T-cell (primary cell): ENCODE results near the gene TSC22D4. TPM values are rescaled to one million over a fixed set of nuclear protein-coding genes. Genes with fewer than 3 reads are reported as not detected.

Experiments
- ATAC-seq, 4 experiments: fragments of 200-7000 bp in 3 of 4; fragments of 150-1000 bp in 1 of 4; cut with Tn5 transposase; replicated peaks in 1 of 4; 1 replicate in 3 of 4; 2 replicates in 1 of 4; pipeline ENCODE4 v1.10.0; 2021; ENCODE audit warnings: moderate library complexity in 3 of 4, mild to moderate bottlenecking in 2 of 4, moderate number of reproducible peaks in 1 of 4
- CTCF ChIA-PET, 2 donors: fragments of 300-600 bp; sonication (Branson Sonifier 250); formaldehyde crosslinking; loops; one replicate each; lab custom pipeline; 2022; ENCODE audit warnings: antibody characterized with exemption in 2 of 2; lab: Charles Lee
- POLR2A ChIA-PET, 2 donors: fragments of 300-600 bp; sonication (Branson Sonifier 250); formaldehyde crosslinking; loops; one replicate each; lab custom pipeline; 2022; ENCODE audit warnings: antibody characterized with exemption in 2 of 2; lab: Charles Lee
- DNase-seq, 35 experiments: peaks; one replicate each; pipeline versions ENCODE4 v3.0.0 to v3.0.0-alpha.2; 2013 to 2023
- H3K27ac ChIP-seq: one replicate; pipeline ENCODE4 v1.5.1; 2013; ENCODE audit warnings: low read length
- H3K27me3 ChIP-seq, 2 experiments: replicated peaks in 1 of 2; 1 replicate in 1 of 2; 2 replicates in 1 of 2; pipeline versions ENCODE4 v1.6.1 to v1.7.0; 2013; ENCODE audit warnings: low read length in 1 of 2, mixed read lengths in 1 of 2; ENCODE audit not compliant: control insufficient read depth in 2 of 2, insufficient read depth in 2 of 2; ENCODE audit errors: extremely low read depth in 1 of 2
- H3K36me3 ChIP-seq, 2 donors: 1 replicate in 1 of 2; 2 replicates in 1 of 2; pipeline versions ENCODE4 v1.6.1 to v1.7.0; 2013; ENCODE audit warnings: low read length in 1 of 2; ENCODE audit not compliant: control insufficient read depth in 2 of 2, insufficient read depth in 1 of 2; ENCODE audit errors: extremely low read depth in 1 of 2
- H3K4me1 ChIP-seq, 2 experiments: 1 replicate in 1 of 2; 2 replicates in 1 of 2; pipeline versions ENCODE4 v1.6.1 to v1.7.0; 2013; ENCODE audit warnings: low read length in 2 of 2, mixed read lengths in 1 of 2; ENCODE audit not compliant: insufficient read depth in 2 of 2, control insufficient read depth in 1 of 2; ENCODE audit errors: extremely low read depth in 1 of 2
- H3K4me3 ChIP-seq, 2 donors: 1 replicate in 1 of 2; 2 replicates in 1 of 2; pipeline versions ENCODE4 v1.5.1 to v1.7.0; 2013; ENCODE audit warnings: mild to moderate bottlenecking in 2 of 2, low read length in 1 of 2, moderate library complexity in 1 of 2; ENCODE audit not compliant: control insufficient read depth in 1 of 2; ENCODE audit errors: extremely low read depth in 1 of 2
- H3K9me3 ChIP-seq: 2 replicates; pipeline ENCODE4 v1.7.0; 2013
- H3K27ac Mint-ChIP-seq, 2 donors: one replicate each; pipeline ENCODE4 v1.8.0; 2020 to 2021; ENCODE audit warnings: mild to moderate bottlenecking in 2 of 2, mixed read lengths in 2 of 2
- H3K27me3 Mint-ChIP-seq, 2 donors: one replicate each; pipeline ENCODE4 v1.8.0; 2021 to 2022; ENCODE audit warnings: mixed read lengths in 2 of 2
- H3K36me3 Mint-ChIP-seq: one replicate; pipeline ENCODE4 v1.8.0; 2021; ENCODE audit warnings: mixed read lengths
- H3K4me1 Mint-ChIP-seq, 3 donors: one replicate each; pipeline ENCODE4 v1.8.0; 2020 to 2022; ENCODE audit warnings: mixed read lengths in 3 of 3, mild to moderate bottlenecking in 1 of 3
- H3K4me3 Mint-ChIP-seq, 3 donors: one replicate each; pipeline ENCODE4 v1.8.0; 2020 to 2022; ENCODE audit warnings: mild to moderate bottlenecking in 3 of 3, mixed read lengths in 3 of 3, moderate library complexity in 3 of 3
- H3K9me3 Mint-ChIP-seq, 3 donors: one replicate each; pipeline ENCODE4 v1.8.0; 2020 to 2022; ENCODE audit warnings: mixed read lengths in 3 of 3
- WGBS: methylation state at CpG from one replicate; pipeline ENCODE4 v1.1.5; 2013; ENCODE audit warnings: missing lambda C conversion rate; ENCODE audit not compliant: insufficient coverage; 5-methylcytosine and 5-hydroxymethylcytosine counted together
- total RNA-seq, 35 experiments: library from RNA in 6 of 35; stranded (reverse) in 6 of 35; fragments of 120-200 nt in 1 of 35; gene quantifications; one replicate each; pipeline versions ENCODE4 v1.2.1 to v1.2.4 and lab custom pipeline; 2013 to 2026

TSC22D4 gene
- total RNA-seq, 5 donors from 2014 or later (not counting 1 experiment from before 2014, with no cell fraction given): 85.2 to 160 (median 148) TPM

DNA sequence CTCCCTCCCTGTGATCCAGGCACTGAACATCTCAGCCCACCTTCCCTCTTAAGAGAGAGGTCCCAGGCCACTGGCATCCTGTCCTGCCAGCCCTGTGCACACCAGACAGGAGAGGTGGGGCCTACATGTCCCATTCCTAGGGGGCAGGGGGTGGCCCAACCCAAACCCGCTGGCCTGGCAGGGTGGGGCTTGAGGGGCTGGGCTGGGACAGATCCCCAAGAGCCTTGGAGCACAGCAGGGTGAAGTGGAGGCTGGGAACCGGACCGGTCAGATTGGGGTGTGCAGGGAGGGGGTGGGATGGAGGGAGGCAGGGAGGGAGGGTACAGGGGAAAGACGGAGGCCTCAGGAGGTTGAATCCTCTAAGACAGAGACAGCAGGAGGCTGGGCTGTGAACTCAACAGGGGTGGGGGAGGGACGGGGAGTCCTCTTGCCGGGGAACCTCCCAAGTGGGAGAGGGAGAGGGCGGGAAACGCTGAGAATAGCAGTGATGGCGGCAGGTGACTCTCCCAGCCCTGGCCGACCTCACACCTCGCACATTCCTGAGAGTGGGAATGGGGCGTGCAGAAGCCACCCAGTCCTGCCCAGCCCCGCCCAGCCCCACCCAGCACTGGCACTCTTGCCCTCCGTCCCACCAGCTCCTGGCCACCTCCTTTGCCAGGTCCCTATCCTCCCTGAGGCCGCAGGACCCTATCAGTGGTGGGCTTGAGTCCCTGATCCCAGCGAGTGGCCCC, 6.7 kb downstream of the TSC22D4 start:
- no peak overlapping the region for H3K4me3 Mint-ChIP-seq
- Histone ChIP-seq H3K27me3 (no peaks in the 10 kb centered on the region), H3K4me1 (peaks cover 22 to 75% of the 10 kb centered on the region in 2 experiments), H3K9me3 (no peaks in the 10 kb centered on the region), H3K4me3 (no peak overlapping the region), H3K27ac (peak overlapping the region; percentile 53), H3K36me3 (peaks cover 4 to 76% of the 10 kb centered on the region in 2 donors)
- DNase-seq (no peak), ATAC-seq (no peak)
- POLR2A ChIA-PET: no interaction called here
- no peaks in the 10 kb centered on the region for H3K9me3 Mint-ChIP-seq
- H3K36me3 Mint-ChIP-seq: peaks cover 12% of the 10 kb centered on the region
- peak overlapping the region; percentile 84 to 94 for H3K27ac Mint-ChIP-seq
- peaks cover 49 to 62% (median 60%) of the 10 kb centered on the region in 3 donors for H3K4me1 Mint-ChIP-seq
- 93% methylated on average over 11 of the region's 16 CpGs for WGBS
- CTCF ChIA-PET: interaction anchor here in 1 of 2 donors (1.0 kb wide), 1 partner anchor 10 kb away, joined by 4 read pairs; no protein-coding TSS in a partner anchor
- H3K27me3 Mint-ChIP-seq: no peaks in the 10 kb centered on the region

DNA sequence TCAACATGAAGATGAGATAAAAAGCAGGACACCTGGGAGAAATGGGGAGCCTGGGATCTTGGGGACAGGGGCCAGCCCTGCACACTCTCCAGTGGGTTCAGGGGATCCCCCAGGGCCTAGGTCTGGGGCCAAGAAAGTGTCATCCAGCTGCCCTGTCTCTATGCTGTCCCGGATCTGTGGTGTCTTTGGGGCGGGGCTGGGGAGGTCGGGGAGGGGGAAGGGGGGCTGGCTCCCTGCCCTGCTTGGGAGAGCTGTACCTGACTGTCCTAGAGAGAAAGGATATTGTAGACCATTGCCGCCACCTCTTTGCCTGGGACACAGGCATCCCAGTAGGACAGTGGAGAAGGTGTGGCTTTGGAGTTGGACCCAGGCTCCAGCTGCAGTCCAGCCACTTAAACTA, 8.0 kb downstream of the TSC22D4 start:
- ATAC-seq: no peak
- H3K9me3 Mint-ChIP-seq: no peaks in the 10 kb centered on the region
- no peak overlapping the region for H3K27ac ChIP-seq
- peaks cover 11 to 62% of the 10 kb centered on the region in 2 experiments for H3K4me1 ChIP-seq
- ChIA-PET CTCF (interaction anchor here in 1 of 2 donors (0.6 to 1.5 kb wide), 3 partner anchors 12 to 119 kb away, joined by 3 to 11 read pairs (median 4); no protein-coding TSS in a partner anchor), POLR2A (no interaction called here)
- 100% methylated on average over 1 of the region's 4 CpGs for WGBS
- H3K9me3 ChIP-seq: no peaks in the 10 kb centered on the region
- peaks cover 4 to 74% of the 10 kb centered on the region in 2 donors for H3K36me3 ChIP-seq
- H3K27me3 Mint-ChIP-seq: no peaks in the 10 kb centered on the region
- peaks cover 37 to 52% (median 49%) of the 10 kb centered on the region in 3 donors for H3K4me1 Mint-ChIP-seq
- H3K4me3 ChIP-seq: no peak overlapping the region
- DNase-seq: no peak
- H3K4me3 Mint-ChIP-seq: no peak overlapping the region
- peak overlapping the region; percentile 58 to 70 for H3K27ac Mint-ChIP-seq
- peaks cover 9% of the 10 kb centered on the region for H3K36me3 Mint-ChIP-seq
- H3K27me3 ChIP-seq: no peaks in the 10 kb centered on the region

DNA sequence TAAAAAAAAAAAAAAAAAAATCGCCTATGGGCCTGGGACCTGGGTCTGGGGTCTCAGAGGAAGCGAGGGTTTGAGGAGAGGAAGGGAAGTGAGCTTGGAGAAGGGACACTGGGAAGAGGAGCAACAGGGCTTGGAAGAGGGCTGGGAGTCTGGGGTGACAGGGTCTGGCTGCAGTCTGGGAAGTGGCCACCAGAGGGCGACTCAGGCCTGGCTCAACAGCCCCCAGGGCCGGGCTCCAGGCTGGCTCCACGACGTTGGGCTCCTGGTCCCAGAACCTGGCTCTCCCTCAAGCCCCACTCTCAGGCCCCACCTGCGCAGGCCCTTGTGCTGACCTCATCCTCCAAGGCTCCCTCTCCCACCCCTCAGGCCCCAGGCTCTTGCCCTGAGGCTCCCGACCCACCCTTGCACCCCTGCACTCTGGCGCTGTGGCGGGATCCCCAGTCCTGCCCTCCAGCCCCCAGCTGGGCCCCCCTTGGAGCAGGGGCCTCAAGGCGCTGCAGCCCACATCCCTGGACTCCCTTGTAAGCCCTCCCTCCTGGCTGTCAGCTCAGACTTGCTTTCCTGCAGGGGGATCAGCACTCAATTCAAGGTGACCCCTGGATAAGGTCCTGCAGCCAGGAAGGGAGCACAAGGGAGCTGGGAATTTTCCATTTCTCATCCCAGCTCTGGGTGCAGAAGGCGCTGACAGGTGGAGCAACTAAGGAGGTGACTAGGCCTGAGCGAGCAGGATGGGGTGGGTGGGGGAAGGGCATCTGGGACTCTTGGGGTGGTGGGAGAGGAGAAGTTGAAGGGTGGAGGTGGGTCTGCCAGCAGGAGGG, 9.6 kb downstream of the TSC22D4 start:
- peak; percentile 83 to 93 (median 89) for ATAC-seq
- Histone ChIP-seq H3K4me1 (peaks cover 8 to 46% of the 10 kb centered on the region in 2 experiments), H3K9me3 (no peaks in the 10 kb centered on the region), H3K4me3 (no peak overlapping the region), H3K27ac (peak overlapping the region; percentile 18), H3K27me3 (no peaks in the 10 kb centered on the region), H3K36me3 (peaks cover 4 to 70% of the 10 kb centered on the region in 2 donors)
- 19% methylated on average over 7 of the region's 13 CpGs for WGBS
- peak overlapping the region; percentile 70 to 73 for H3K27ac Mint-ChIP-seq
- ChIA-PET POLR2A (interaction anchor here in 1 of 2 donors (0.6 kb wide), 3 partner anchors 10 to 61 kb away, joined by 3 to 5 read pairs (median 4); no protein-coding TSS in a partner anchor), CTCF (interaction anchor here (0.5 to 1.9 kb wide), 19 partner anchors 13 to 422 kb away, joined by 3 to 17 read pairs (median 6); partner anchors contain the start of genes NYAP1 (in 2 of the 2), AGFG2 (in 1 of the 2) and MEPCE (in 1 of the 2))
- H3K4me3 Mint-ChIP-seq: no peak overlapping the region
- H3K36me3 Mint-ChIP-seq: peaks cover 5% of the 10 kb centered on the region
- H3K9me3 Mint-ChIP-seq: no peaks in the 10 kb centered on the region
- DNase-seq: peak; percentile 40 to 90 (median 76)
- H3K4me1 Mint-ChIP-seq: peaks cover 23 to 37% (median 36%) of the 10 kb centered on the region in 3 donors
- no peaks in the 10 kb centered on the region for H3K27me3 Mint-ChIP-seq

DNA sequence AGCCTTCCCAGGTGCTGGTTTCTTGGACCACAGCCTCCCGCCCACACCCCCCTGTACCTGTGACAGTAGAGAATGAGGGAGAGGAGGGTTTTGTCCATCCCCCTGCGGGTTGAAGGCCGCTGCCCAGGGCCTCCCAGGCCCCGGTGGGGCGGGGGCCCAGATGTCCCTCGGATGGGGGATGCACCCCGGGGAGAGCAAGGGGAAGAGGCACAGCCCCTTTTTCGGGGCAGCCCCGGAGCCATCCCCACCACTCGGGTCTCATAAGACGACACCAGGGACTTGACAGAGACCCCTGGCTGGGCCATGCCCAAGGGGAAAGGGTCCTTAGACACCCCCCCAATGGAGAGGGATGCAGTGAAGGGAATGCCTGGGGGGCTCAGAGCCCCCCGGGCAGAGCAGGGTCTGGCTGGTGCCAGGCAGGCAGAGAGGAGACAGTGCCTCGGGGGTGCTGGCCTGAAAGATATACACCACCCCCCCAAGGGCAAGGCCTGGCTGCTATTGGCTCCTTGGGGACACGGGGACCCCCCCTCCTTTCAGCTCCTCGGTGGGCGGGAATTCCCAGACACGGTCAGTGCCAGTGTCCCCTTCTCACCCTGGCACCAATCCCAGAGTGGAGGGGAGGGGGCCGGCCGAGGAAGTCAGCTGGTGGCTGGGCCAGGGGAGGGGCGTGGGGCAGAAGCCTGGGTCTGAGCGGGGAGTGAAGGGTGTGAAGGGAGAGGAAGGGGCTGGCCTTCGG, 11.2 kb downstream of the TSC22D4 start:
- no peak overlapping the region for H3K27ac ChIP-seq
- Mint-ChIP-seq H3K9me3 (no peaks in the 10 kb centered on the region), H3K4me1 (peaks cover 6 to 21% (median 21%) of the 10 kb centered on the region in 3 donors), H3K36me3 (peaks cover 5% of the 10 kb centered on the region), H3K27ac (no peak overlapping the region), H3K27me3 (no peaks in the 10 kb centered on the region), H3K4me3 (no peak overlapping the region)
- ChIA-PET POLR2A (no interaction called here), CTCF (interaction anchor here (0.6 to 1.6 kb wide), 2 partner anchors 65 to 97 kb away, joined by 3 to 7 read pairs; no protein-coding TSS in a partner anchor)
- 90% methylated on average over 7 of the region's 22 CpGs for WGBS
- H3K4me1 ChIP-seq: peaks cover 2 to 30% of the 10 kb centered on the region in 2 experiments
- ATAC-seq (no peak), DNase-seq (no peak)
- H3K36me3 ChIP-seq: peaks cover 0 to 60% of the 10 kb centered on the region in 2 donors
- H3K4me3 ChIP-seq: no peak overlapping the region
- H3K9me3 ChIP-seq: no peaks in the 10 kb centered on the region
- no peaks in the 10 kb centered on the region for H3K27me3 ChIP-seq

DNA sequence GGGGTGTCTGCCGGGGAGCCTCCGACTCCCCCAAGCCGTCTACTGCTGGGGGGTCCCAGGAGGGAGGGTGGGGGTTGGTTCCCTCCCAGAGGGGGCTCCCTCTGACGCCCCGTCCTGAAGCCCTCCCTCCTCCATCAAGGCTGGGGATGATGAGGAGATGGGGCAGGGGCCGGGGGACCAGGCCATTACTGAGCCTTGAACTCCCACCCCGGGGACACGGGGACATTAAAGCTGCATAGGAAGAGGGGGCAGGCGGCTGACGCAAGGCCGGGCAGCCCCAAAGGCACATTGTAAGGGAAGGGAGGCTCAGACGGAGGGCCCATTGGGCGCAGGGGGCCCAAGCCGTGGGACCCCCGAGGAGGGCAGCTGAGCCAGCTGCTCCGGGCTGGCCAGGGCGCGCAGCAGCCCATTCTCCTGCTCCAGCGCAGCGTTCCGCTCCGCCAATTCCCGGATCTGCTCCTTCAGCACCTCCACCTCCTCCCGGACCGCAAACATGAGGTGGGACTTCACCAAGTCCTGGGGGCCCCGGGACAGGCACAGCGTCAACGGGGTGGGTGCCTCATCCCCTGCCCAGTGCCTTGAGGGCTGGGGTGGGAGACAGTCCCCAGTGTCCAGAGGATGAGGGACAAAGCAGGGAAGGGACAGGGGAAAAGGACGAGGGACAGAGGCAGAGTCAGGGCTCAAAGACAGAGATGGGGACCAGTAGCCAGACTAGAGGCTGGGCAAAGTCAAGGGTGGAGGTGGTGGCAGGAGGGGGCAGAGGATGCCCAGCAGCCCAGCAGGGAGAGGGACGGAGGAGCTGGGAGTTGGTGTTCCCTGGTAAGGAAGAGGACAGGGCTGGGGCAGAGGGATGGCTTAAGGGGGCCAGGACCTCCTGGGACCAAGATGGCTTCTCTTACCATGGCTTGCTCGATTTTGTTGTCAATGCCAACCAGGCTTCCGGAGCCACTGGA, 12.1 kb downstream of the TSC22D4 start:
- no peak for DNase-seq
- peaks cover 6 to 18% (median 18%) of the 10 kb centered on the region in 3 donors for H3K4me1 Mint-ChIP-seq
- WGBS: 96% methylated on average over 15 of the region's 32 CpGs
- Histone ChIP-seq H3K36me3 (peaks cover 0 to 53% of the 10 kb centered on the region in 2 donors), H3K4me1 (peaks cover 0 to 21% of the 10 kb centered on the region in 2 experiments), H3K9me3 (no peaks in the 10 kb centered on the region), H3K4me3 (no peak overlapping the region), H3K27me3 (no peaks in the 10 kb centered on the region), H3K27ac (no peak overlapping the region)
- H3K4me3 Mint-ChIP-seq: no peak overlapping the region
- ChIA-PET POLR2A (no interaction called here), CTCF (no interaction called here)
- H3K27me3 Mint-ChIP-seq: no peaks in the 10 kb centered on the region
- no peak for ATAC-seq
- H3K27ac Mint-ChIP-seq: no peak overlapping the region
- no peaks in the 10 kb centered on the region for H3K9me3 Mint-ChIP-seq
- peaks cover 5% of the 10 kb centered on the region for H3K36me3 Mint-ChIP-seq
